ENCODE data around the gene CELA2B. TPM values are rescaled to one million over a fixed set of nuclear protein-coding genes. Genes with fewer than 3 reads are reported as not detected.

Gene CELA2B
- total RNA-seq, 4 donors from 2014 or later = not detected

- intact Hi-C loops (cut with DNase I) = no loop called here
- no peaks in the 10 kb centered on the region for H3K4me1 ChIP-seq
- no peaks in the 10 kb centered on the region for H3K9me3 ChIP-seq
- DNase-seq = no peak
- H3K4me3 ChIP-seq (replicated peaks in 1 of 3) = no peak overlapping the region
- H3K36me3 ChIP-seq = peaks cover 0 to 4% of the 10 kb centered on the region in 2 donors
- H3K27me3 ChIP-seq = no peaks in the 10 kb centered on the region
- TF ChIP-seq CTCF (IDR thresholded peaks at IDR 0.05) (no peak), POLR2A (IDR thresholded peaks at IDR 0.05) (no peak)
- 90 to 93% methylated on average over 17 of the region's 17 CpGs for WGBS, 2 donors
- H3K27ac ChIP-seq = no peak overlapping the region
These were observed 40.4 kb upstream of the CELA2B start for GRCh38 chr1:15435239-15436077.

- no peak for TF ChIP-seq POLR2A (IDR thresholded peaks at IDR 0.05)
- no peak for TF ChIP-seq CTCF (IDR thresholded peaks at IDR 0.05)
- Histone ChIP-seq H3K36me3 (no peaks in the 10 kb centered on the region), H3K9me3 (no peaks in the 10 kb centered on the region), H3K27me3 (no peaks in the 10 kb centered on the region), H3K27ac (no peak overlapping the region), H3K4me1 (no peaks in the 10 kb centered on the region), H3K4me3 (replicated peaks in 1 of 3) (no peak overlapping the region)
- no peak for DNase-seq
- intact Hi-C loops (cut with DNase I) = no loop called here
- WGBS, 2 donors = 94% methylated on average over 6 of the region's 6 CpGs
These were observed 38.9 kb upstream of the CELA2B start for GRCh38 chr1:15436881-15437442.

- no peaks in the 10 kb centered on the region for H3K27me3 ChIP-seq
- H3K4me1 ChIP-seq = no peaks in the 10 kb centered on the region
- WGBS, 2 donors = 91 to 92% methylated on average over 14 of the region's 14 CpGs
- DNase-seq = no peak
- H3K9me3 ChIP-seq = no peaks in the 10 kb centered on the region
- H3K27ac ChIP-seq = no peak overlapping the region
- H3K36me3 ChIP-seq = no peaks in the 10 kb centered on the region
- intact Hi-C loops (cut with DNase I) = no loop called here
- no peak overlapping the region for H3K4me3 ChIP-seq (replicated peaks in 1 of 3)
- TF ChIP-seq CTCF (IDR thresholded peaks at IDR 0.05) (no peak), POLR2A (IDR thresholded peaks at IDR 0.05) (no peak)
These were observed 36.6 kb upstream of the CELA2B start for GRCh38 chr1:15439325-15439724.

GRCh38 chr1:15440357-15440756, 35.5 kb upstream of the CELA2B start:
- DNase-seq = no peak
- no peak overlapping the region for H3K27ac ChIP-seq
- whole genome bisulfite sequencing, 2 donors = 91 to 92% methylated on average over 11 to 13 of the region's 13 CpGs
- intact Hi-C loops (cut with DNase I) = no loop called here
- H3K36me3 ChIP-seq = no peaks in the 10 kb centered on the region
- H3K4me3 ChIP-seq (replicated peaks in 1 of 3) = no peak overlapping the region
- H3K9me3 ChIP-seq = no peaks in the 10 kb centered on the region
- H3K27me3 ChIP-seq = no peaks in the 10 kb centered on the region
- TF ChIP-seq POLR2A (IDR thresholded peaks at IDR 0.05) = no peak
- no peak for TF ChIP-seq CTCF (IDR thresholded peaks at IDR 0.05)
- H3K4me1 ChIP-seq = no peaks in the 10 kb centered on the region

- DNase-seq = no peak
- H3K27me3 ChIP-seq = no peaks in the 10 kb centered on the region
- H3K4me1 ChIP-seq = no peaks in the 10 kb centered on the region
- TF ChIP-seq CTCF (IDR thresholded peaks at IDR 0.05) = no peak
- no peak for TF ChIP-seq POLR2A (IDR thresholded peaks at IDR 0.05)
- no peak overlapping the region for H3K27ac ChIP-seq
- intact Hi-C loops (cut with DNase I) = no loop called here
- WGBS, 2 donors = 85 to 90% methylated on average over 6 of the region's 6 CpGs
- H3K9me3 ChIP-seq = no peaks in the 10 kb centered on the region
- no peaks in the 10 kb centered on the region for H3K36me3 ChIP-seq
- H3K4me3 ChIP-seq (replicated peaks in 1 of 3) = no peak overlapping the region
These were observed 34.7 kb upstream of the CELA2B start for GRCh38 chr1:15441247-15441646.
